Liver (tissue), 3 donors: ENCODE measurements around the gene CACNA1F.
"Not testable (repeated sequence)": the region's sequence is repeated elsewhere in the genome, so short reads cannot be mapped to it uniquely, and the experiment has no call there.

ENCODE experiments used
- ATF3 ChIP-seq: IDR thresholded peaks from 2 replicates; pipeline ENCODE4 v1.6.1; 2016; ENCODE audit warnings: antibody characterized with exemption
- CTCF ChIP-seq: fragments of 150-350 bp; IDR thresholded peaks from 2 replicates; pipeline ENCODE4 v1.5.1; 2017; ENCODE audit warnings: improper control_type of control experiment, low read depth, low read length; ENCODE audit not compliant: missing input control
- HNF4A ChIP-seq, 2 donors: conservative IDR thresholded peaks; 2 replicates each; pipeline ENCODE4 v1.6.1; 2016; ENCODE audit warnings: antibody characterized with exemption in 2 of 2, mild to moderate bottlenecking in 2 of 2
- JUND ChIP-seq, 2 donors: IDR thresholded peaks; 2 replicates each; pipeline ENCODE4 v1.6.1; 2016; ENCODE audit warnings: antibody characterized with exemption in 2 of 2
- MAX ChIP-seq: IDR thresholded peaks from 2 replicates; pipeline ENCODE4 v1.6.1; 2016; ENCODE audit warnings: antibody characterized with exemption
- SP1 ChIP-seq: IDR thresholded peaks from 2 replicates; pipeline ENCODE4 v1.6.1; 2018; ENCODE audit warnings: antibody characterized with exemption, mild to moderate bottlenecking
- TAF1 ChIP-seq: conservative IDR thresholded peaks from 2 replicates; pipeline ENCODE4 v1.6.1; 2016; ENCODE audit warnings: antibody characterized with exemption, mild to moderate bottlenecking
- ZBTB33 ChIP-seq: IDR thresholded peaks from 2 replicates; pipeline ENCODE4 v1.6.1; 2016; ENCODE audit warnings: antibody characterized with exemption
- donor health status: healthy.
- donor health status: healthy.

GRCh38 chrX:49173544-49173943 is 59.6 kb downstream of the CACNA1F start:
- TF ChIP-seq CTCF; JUND (IDR thresholded peaks at IDR 0.05); TAF1; ZBTB33; SP1; HNF4A (conservative IDR thresholded peaks at IDR 0.05); ATF3; MAX: not testable (repeated sequence)
